ENCODE data around the gene TEC. TPM values are rescaled to one million over a fixed set of nuclear protein-coding genes. Genes with fewer than 3 reads are reported as not detected.
A peak's percentile ranks its signal among the peaks of the same experiment; 100 is the strongest.

TEC gene
- polyA plus RNA-seq, 1 donor from 2014 or later = 4.0 TPM

GRCh38 chr4:48129307-48130014 lies 140.2 kb downstream of the TEC start:
- no peaks in the 10 kb centered on the region for H3K9me3 Mint-ChIP-seq
- no peaks in the 10 kb centered on the region for H3K27me3 Mint-ChIP-seq
- peaks cover 7% of the 10 kb centered on the region for H3K36me3 Mint-ChIP-seq
- H3K4me3 Mint-ChIP-seq = peak overlapping the region in 1 of 4 donors; percentile 41
- H3K4me1 Mint-ChIP-seq = peaks cover 5 to 14% (median 6%) of the 10 kb centered on the region in 3 donors
- H3K27ac Mint-ChIP-seq = peak overlapping the region in 2 of 3 donors; percentile 24 to 54

- Mint-ChIP-seq H3K4me3 (peak overlapping the region in 3 of 4 donors; percentile 13 to 87 (median 29)), H3K4me1 (peaks cover 5 to 14% (median 6%) of the 10 kb centered on the region in 3 donors), H3K27ac (peak overlapping the region in 1 of 3 donors; percentile 96), H3K36me3 (no peaks in the 10 kb centered on the region), H3K9me3 (no peaks in the 10 kb centered on the region), H3K27me3 (no peaks in the 10 kb centered on the region)
These were observed 141.8 kb downstream of the TEC start for GRCh38 chr4:48127682-48128404.

- Mint-ChIP-seq H3K4me3 (no peak overlapping the region), H3K27me3 (no peaks in the 10 kb centered on the region), H3K36me3 (no peaks in the 10 kb centered on the region), H3K27ac (peak overlapping the region in 2 of 3 donors; percentile 9 to 96), H3K4me1 (peaks cover 5 to 14% (median 6%) of the 10 kb centered on the region in 3 donors), H3K9me3 (no peaks in the 10 kb centered on the region)
These were observed 142.4 kb downstream of the TEC start for GRCh38 chr4:48127231-48127630.

GRCh38 chr4:48126621-48127020 lies 143.0 kb downstream of the TEC start:
- peak overlapping the region in 1 of 4 donors; percentile 17 for H3K4me3 Mint-ChIP-seq
- no peaks in the 10 kb centered on the region for H3K36me3 Mint-ChIP-seq
- H3K9me3 Mint-ChIP-seq = no peaks in the 10 kb centered on the region
- H3K4me1 Mint-ChIP-seq = peaks cover 5 to 14% (median 6%) of the 10 kb centered on the region in 3 donors
- no peaks in the 10 kb centered on the region for H3K27me3 Mint-ChIP-seq
- no peak overlapping the region for H3K27ac Mint-ChIP-seq

- Mint-ChIP-seq H3K4me1 (peaks cover 5 to 14% (median 6%) of the 10 kb centered on the region in 3 donors), H3K27me3 (no peaks in the 10 kb centered on the region), H3K4me3 (no peak overlapping the region), H3K36me3 (no peaks in the 10 kb centered on the region), H3K9me3 (no peaks in the 10 kb centered on the region), H3K27ac (no peak overlapping the region)
These were observed 144.8 kb downstream of the TEC start for GRCh38 chr4:48124870-48125269.

- H3K9me3 Mint-ChIP-seq = no peaks in the 10 kb centered on the region
- no peak overlapping the region for H3K4me3 Mint-ChIP-seq
- no peaks in the 10 kb centered on the region for H3K27me3 Mint-ChIP-seq
- H3K4me1 Mint-ChIP-seq = peaks cover 3 to 4% (median 3%) of the 10 kb centered on the region in 3 donors
- H3K27ac Mint-ChIP-seq = no peak overlapping the region
- H3K36me3 Mint-ChIP-seq = no peaks in the 10 kb centered on the region
These were observed 146.9 kb downstream of the TEC start for GRCh38 chr4:48122756-48123155.

GRCh38 chr4:48121180-48121579 lies 148.5 kb downstream of the TEC start:
- H3K4me3 Mint-ChIP-seq = no peak overlapping the region
- H3K9me3 Mint-ChIP-seq = no peaks in the 10 kb centered on the region
- H3K27ac Mint-ChIP-seq = no peak overlapping the region
- no peaks in the 10 kb centered on the region for H3K4me1 Mint-ChIP-seq
- H3K27me3 Mint-ChIP-seq = no peaks in the 10 kb centered on the region
- no peaks in the 10 kb centered on the region for H3K36me3 Mint-ChIP-seq

- Mint-ChIP-seq H3K27me3 (no peaks in the 10 kb centered on the region), H3K4me1 (no peaks in the 10 kb centered on the region), H3K27ac (no peak overlapping the region), H3K4me3 (no peak overlapping the region), H3K36me3 (no peaks in the 10 kb centered on the region), H3K9me3 (no peaks in the 10 kb centered on the region)
These were observed 149.5 kb downstream of the TEC start for GRCh38 chr4:48120132-48120531.

- no peaks in the 10 kb centered on the region for H3K9me3 Mint-ChIP-seq
- H3K27ac Mint-ChIP-seq = no peak overlapping the region
- no peak overlapping the region for H3K4me3 Mint-ChIP-seq
- no peaks in the 10 kb centered on the region for H3K27me3 Mint-ChIP-seq
- H3K36me3 Mint-ChIP-seq = no peaks in the 10 kb centered on the region
- H3K4me1 Mint-ChIP-seq = no peaks in the 10 kb centered on the region
These were observed 150.0 kb downstream of the TEC start for GRCh38 chr4:48119646-48120045.

GRCh38 chr4:48118081-48118480 lies 151.6 kb downstream of the TEC start:
- Mint-ChIP-seq H3K27me3 (no peaks in the 10 kb centered on the region), H3K4me3 (no peak overlapping the region), H3K36me3 (no peaks in the 10 kb centered on the region), H3K4me1 (no peaks in the 10 kb centered on the region), H3K9me3 (no peaks in the 10 kb centered on the region), H3K27ac (no peak overlapping the region)

GRCh38 chr4:48116582-48116981 lies 153.1 kb downstream of the TEC start:
- H3K4me3 Mint-ChIP-seq = no peak overlapping the region

GRCh38 chr4:48114412-48114811 lies 155.2 kb downstream of the TEC start:
- Mint-ChIP-seq H3K27me3 (peaks cover 2% of the 10 kb centered on the region), H3K4me3 (peak overlapping the region in 1 of 4 donors; percentile 55), H3K27ac (no peak overlapping the region), H3K4me1 (no peaks in the 10 kb centered on the region), H3K9me3 (no peaks in the 10 kb centered on the region), H3K36me3 (no peaks in the 10 kb centered on the region)

More at GRCh38 chr4:48116582-48116981, 153.1 kb downstream of the TEC start:
- no peaks in the 10 kb centered on the region for H3K36me3 Mint-ChIP-seq
- no peaks in the 10 kb centered on the region for H3K4me1 Mint-ChIP-seq
- no peak overlapping the region for H3K27ac Mint-ChIP-seq
- no peaks in the 10 kb centered on the region for H3K9me3 Mint-ChIP-seq
- H3K27me3 Mint-ChIP-seq = peaks cover 2% of the 10 kb centered on the region

GRCh38 chr4:48112017-48112667 lies 157.5 kb downstream of the TEC start:
- H3K9me3 Mint-ChIP-seq = no peaks in the 10 kb centered on the region
- H3K27ac Mint-ChIP-seq = no peak overlapping the region
- peaks cover 2% of the 10 kb centered on the region for H3K27me3 Mint-ChIP-seq
- H3K4me3 Mint-ChIP-seq = peak overlapping the region in 1 of 4 donors; percentile 5
- no peaks in the 10 kb centered on the region for H3K4me1 Mint-ChIP-seq
- no peaks in the 10 kb centered on the region for H3K36me3 Mint-ChIP-seq

- Mint-ChIP-seq H3K27me3 (peaks cover 2% of the 10 kb centered on the region), H3K9me3 (no peaks in the 10 kb centered on the region), H3K27ac (no peak overlapping the region), H3K4me3 (no peak overlapping the region), H3K4me1 (no peaks in the 10 kb centered on the region), H3K36me3 (no peaks in the 10 kb centered on the region)
These were observed 159.1 kb downstream of the TEC start for GRCh38 chr4:48110452-48110978.

Measured in IgD-negative memory B cell (primary cell).